ENCODE results near the gene PTPN1.

- no peak for TF ChIP-seq CTCF (IDR thresholded peaks at IDR 0.05; ENCODE audit: low read depth, low read length, missing input control)
- no peak for TF ChIP-seq REST (IDR thresholded peaks at IDR 0.05)
- no peak for TF ChIP-seq TAF1 (conservative IDR thresholded peaks at IDR 0.05)
- TF ChIP-seq RAD21 (IDR thresholded peaks at IDR 0.05), result no peak
- no peak for TF ChIP-seq GABPA (IDR thresholded peaks at IDR 0.05 in 1 of 2, conservative IDR thresholded peaks at IDR 0.05 in 1 of 2)
- no peak for TF ChIP-seq RXRA (IDR thresholded peaks at IDR 0.05)
- no peak for TF ChIP-seq EGR1 (IDR thresholded peaks at IDR 0.05; ENCODE audit: low read depth in 2 of 2)
- no peak for TF ChIP-seq JUND (IDR thresholded peaks at IDR 0.05)
- TF ChIP-seq YY1 (IDR thresholded peaks at IDR 0.05), result no peak
- TF ChIP-seq, protein P1, sequence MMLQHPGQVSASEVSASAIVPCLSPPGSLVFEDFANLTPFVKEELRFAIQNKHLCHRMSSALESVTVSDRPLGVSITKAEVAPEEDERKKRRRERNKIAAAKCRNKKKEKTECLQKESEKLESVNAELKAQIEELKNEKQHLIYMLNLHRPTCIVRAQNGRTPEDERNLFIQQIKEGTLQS (IDR thresholded peaks at IDR 0.05), result no peak
- no peak for TF ChIP-seq FOXA2 (IDR thresholded peaks at IDR 0.05)
- TF ChIP-seq SP1 (IDR thresholded peaks at IDR 0.05), result no peak
- TF ChIP-seq HNF4G (IDR thresholded peaks at IDR 0.05), result no peak
- TF ChIP-seq MAX (IDR thresholded peaks at IDR 0.05), result no peak
These were observed 92.4 kb downstream of the PTPN1 start for GRCh38 chr20:50602432-50603088.
